Left lung (tissue), 10 donors: ENCODE data around the gene TF. TPM values are rescaled to one million over a fixed set of nuclear protein-coding genes. Genes with fewer than 3 reads are reported as not detected.
A peak's percentile ranks its signal among the peaks of the same experiment; 100 is the strongest.

ENCODE experiments used
- ATAC-seq: fragments of 200-7000 bp; cut with Tn5 transposase; one replicate; pipeline ENCODE4 v1.9.1; 2020; ENCODE audit warnings: moderate library complexity
- DNase-seq, 4 donors: peaks; one replicate each; pipeline ENCODE4 v3.0.0-alpha.2; 2013 to 2020
- H3K27ac ChIP-seq, 2 donors: fragments of 200-600 bp; sonication (generic) in 1 of 2; one replicate each; pipeline versions ENCODE4 v1.5.0 to v1.8.0; 2020 to 2021
- H3K27me3 ChIP-seq, 2 donors: fragments of 200-600 bp; sonication (generic) in 1 of 2; one replicate each; pipeline versions ENCODE4 v1.5.0 to v1.8.0; 2020 to 2021
- H3K36me3 ChIP-seq, 2 donors: fragments of 200-600 bp; sonication (generic) in 1 of 2; one replicate each; pipeline versions ENCODE4 v1.5.0 to v1.8.0; 2020 to 2021
- H3K4me1 ChIP-seq, 2 donors: fragments of 200-600 bp; one replicate each; pipeline ENCODE4 v1.8.0; 2021
- H3K4me3 ChIP-seq, 2 donors: fragments of 200-600 bp; sonication (generic) in 1 of 2; one replicate each; pipeline versions ENCODE4 v1.5.0 to v1.8.0; 2020 to 2021; ENCODE audit warnings: mild to moderate bottlenecking in 1 of 2
- H3K9me3 ChIP-seq, 2 donors: fragments of 200-600 bp; sonication (generic) in 1 of 2; one replicate each; pipeline versions ENCODE4 v1.5.0 to v1.8.0; 2020 to 2021
- intact Hi-C, 2 donors: fragments of 100-400 bp; cut with DNase I; formaldehyde crosslinking; loops; one replicate each; pipeline versions ENCODE4 v1.11.2 to v1.14.2; 2022
- polyA plus RNA-seq, 6 donors: library from polyadenylated mRNA; unstranded; fragments of 120-200 nt; gene quantifications; one replicate each; pipeline ENCODE4 v1.2.1, GENCODE V29; 2013; ENCODE audit not compliant: insufficient read length in 6 of 6
- total RNA-seq, 2 donors: library from RNA; stranded (reverse); fragmentation: NEBNext Ultra II Directional; extraction: Animal tissue kit (Norgen Biotek cat#: 25700); gene quantifications; one replicate each; pipeline ENCODE4 v1.2.1, GENCODE V29; 2021
- TF ChIP-seq, protein P1 (sequence below), 2 donors: fragments of 200-600 bp; sonication (generic) in 1 of 2; IDR thresholded peaks; one replicate each; pipeline versions ENCODE4 v1.5.0 to v1.8.0; 2021; ENCODE audit warnings: antibody characterized with exemption in 2 of 2
- donor health status: DM: no; HTN: yes; CAD: no.
- donor health status: DM: no; HTN: no; CAD: no.

Gene TF
- total and polyA plus RNA-seq, 8 donors, result 2.1 to 13.1 (median 5.2) TPM

DNA sequence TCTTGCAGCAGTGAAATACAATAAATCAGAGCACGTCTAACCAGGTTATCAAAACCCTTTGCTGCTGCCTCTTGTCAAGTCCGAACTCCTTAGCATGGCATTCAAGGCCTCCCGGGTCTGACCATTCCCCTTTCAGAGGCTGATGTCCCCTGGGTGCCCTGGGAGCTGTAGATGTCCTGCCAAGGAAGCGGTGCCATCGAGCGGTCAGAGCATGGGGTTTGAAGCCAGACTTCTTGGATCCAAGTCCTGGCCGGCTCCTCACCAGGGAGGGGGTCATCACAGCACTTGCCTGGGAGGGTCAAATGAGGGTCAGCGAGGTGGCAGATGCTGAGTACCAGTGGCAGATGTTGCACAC, 496 bp downstream of the TF start:
- intact Hi-C loops, result no loop called here
- Histone ChIP-seq H3K4me1 (no peaks in the 10 kb centered on the region), H3K4me3 (no peak overlapping the region), H3K27ac (no peak overlapping the region), H3K9me3 (no peaks in the 10 kb centered on the region), H3K36me3 (no peaks in the 10 kb centered on the region), H3K27me3 (peaks cover 19 to 43% of the 10 kb centered on the region in 2 donors)
- DNase-seq, result no peak
- ATAC-seq, result no peak
- TF ChIP-seq, protein P1, sequence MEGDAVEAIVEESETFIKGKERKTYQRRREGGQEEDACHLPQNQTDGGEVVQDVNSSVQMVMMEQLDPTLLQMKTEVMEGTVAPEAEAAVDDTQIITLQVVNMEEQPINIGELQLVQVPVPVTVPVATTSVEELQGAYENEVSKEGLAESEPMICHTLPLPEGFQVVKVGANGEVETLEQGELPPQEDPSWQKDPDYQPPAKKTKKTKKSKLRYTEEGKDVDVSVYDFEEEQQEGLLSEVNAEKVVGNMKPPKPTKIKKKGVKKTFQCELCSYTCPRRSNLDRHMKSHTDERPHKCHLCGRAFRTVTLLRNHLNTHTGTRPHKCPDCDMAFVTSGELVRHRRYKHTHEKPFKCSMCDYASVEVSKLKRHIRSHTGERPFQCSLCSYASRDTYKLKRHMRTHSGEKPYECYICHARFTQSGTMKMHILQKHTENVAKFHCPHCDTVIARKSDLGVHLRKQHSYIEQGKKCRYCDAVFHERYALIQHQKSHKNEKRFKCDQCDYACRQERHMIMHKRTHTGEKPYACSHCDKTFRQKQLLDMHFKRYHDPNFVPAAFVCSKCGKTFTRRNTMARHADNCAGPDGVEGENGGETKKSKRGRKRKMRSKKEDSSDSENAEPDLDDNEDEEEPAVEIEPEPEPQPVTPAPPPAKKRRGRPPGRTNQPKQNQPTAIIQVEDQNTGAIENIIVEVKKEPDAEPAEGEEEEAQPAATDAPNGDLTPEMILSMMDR (IDR thresholded peaks at IDR 0.05), result no peak

DNA sequence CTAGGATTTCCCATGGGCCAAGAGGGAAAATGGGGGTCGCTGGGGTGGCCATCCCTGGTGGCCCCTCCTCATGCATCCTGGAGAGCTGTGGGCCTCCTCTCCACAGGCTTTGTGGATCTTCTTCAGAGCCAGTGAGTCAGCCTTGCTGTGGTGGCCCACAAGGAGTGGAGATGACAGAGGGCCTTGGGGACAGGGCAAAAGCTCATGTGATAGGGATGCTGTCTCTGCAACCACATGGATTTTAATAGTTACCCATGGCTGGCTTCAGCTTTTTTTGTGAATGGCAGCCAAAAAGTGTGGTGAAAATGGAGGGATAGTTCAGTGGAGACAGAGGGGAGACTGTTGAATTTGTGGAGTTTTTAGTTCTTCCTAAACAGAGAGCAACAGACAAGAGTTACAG, 1.2 kb downstream of the TF start:
- H3K36me3 ChIP-seq, result no peaks in the 10 kb centered on the region
- intact Hi-C loops, result no loop called here
- no peaks in the 10 kb centered on the region for H3K9me3 ChIP-seq
- no peak overlapping the region for H3K4me3 ChIP-seq
- H3K27me3 ChIP-seq, result peaks cover 19 to 43% of the 10 kb centered on the region in 2 donors
- no peak for ATAC-seq
- no peaks in the 10 kb centered on the region for H3K4me1 ChIP-seq
- TF ChIP-seq, protein P1 (IDR thresholded peaks at IDR 0.05), result no peak
- no peak for DNase-seq
- H3K27ac ChIP-seq, result no peak overlapping the region

GRCh38 chr3:133747907-133748639, 1.9 kb downstream of the TF start:
- Histone ChIP-seq H3K4me1 (no peaks in the 10 kb centered on the region), H3K27ac (no peak overlapping the region), H3K4me3 (no peak overlapping the region), H3K36me3 (no peaks in the 10 kb centered on the region), H3K9me3 (no peaks in the 10 kb centered on the region), H3K27me3 (peaks cover 19 to 43% of the 10 kb centered on the region in 2 donors)
- no peak for ATAC-seq
- intact Hi-C loops, result no loop called here
- DNase-seq, result no peak
- TF ChIP-seq, protein P1 (IDR thresholded peaks at IDR 0.05), result no peak

DNA sequence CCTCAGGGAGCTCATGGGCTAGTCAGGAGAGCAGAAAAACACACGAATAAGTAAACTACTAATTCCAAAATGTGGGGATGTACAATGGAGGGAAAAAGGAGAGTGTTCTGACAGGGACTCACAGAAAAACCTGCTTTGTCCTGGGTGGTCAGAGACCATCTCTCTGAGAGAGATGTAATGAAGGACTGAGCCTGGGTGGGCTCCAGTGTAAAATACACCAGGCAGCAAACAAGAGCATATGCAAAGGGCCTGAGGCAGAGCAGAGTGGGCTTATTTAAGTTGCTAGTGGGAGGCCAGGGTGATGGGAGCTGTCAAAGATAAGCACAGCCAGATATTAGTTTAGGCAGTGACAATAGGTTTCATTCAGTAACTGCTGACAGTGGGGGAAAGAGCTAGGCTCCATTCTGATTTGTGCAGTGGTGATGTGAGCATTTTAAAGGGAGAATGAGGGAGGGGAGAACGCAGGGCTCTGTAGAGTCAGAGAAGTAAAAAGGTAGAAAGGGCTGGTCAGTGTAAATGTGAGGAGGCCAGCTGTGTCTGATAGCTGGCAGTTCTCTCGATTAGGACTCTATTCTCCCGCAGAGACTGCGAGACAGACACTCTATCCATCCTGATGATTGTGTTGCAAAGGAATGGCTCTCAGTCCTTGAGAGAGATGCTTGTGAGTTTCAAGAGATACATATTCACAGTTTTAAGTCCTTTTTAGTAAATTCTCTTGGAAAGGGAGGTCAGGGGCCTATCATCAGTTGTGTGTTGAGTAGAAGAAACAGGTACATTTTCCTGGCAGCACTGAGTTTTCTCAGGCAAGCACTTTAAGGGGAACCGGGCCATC, 3.5 kb downstream of the TF start:
- Histone ChIP-seq H3K27me3 (peaks cover 19 to 35% of the 10 kb centered on the region in 2 donors), H3K4me3 (no peak overlapping the region), H3K4me1 (no peaks in the 10 kb centered on the region), H3K27ac (no peak overlapping the region), H3K36me3 (no peaks in the 10 kb centered on the region), H3K9me3 (no peaks in the 10 kb centered on the region)
- DNase-seq (no peak), ATAC-seq (no peak)
- intact Hi-C loops, result no loop called here
- TF ChIP-seq, protein P1 (IDR thresholded peaks at IDR 0.05), result no peak

- DNase-seq (peak in 1 of 4 donors; percentile 14), ATAC-seq (no peak)
- H3K27me3 ChIP-seq, result peaks cover 19 to 31% of the 10 kb centered on the region in 2 donors
- intact Hi-C loops, result no loop called here
- H3K36me3 ChIP-seq, result no peaks in the 10 kb centered on the region
- no peak overlapping the region for H3K27ac ChIP-seq
- no peaks in the 10 kb centered on the region for H3K9me3 ChIP-seq
- H3K4me1 ChIP-seq, result no peaks in the 10 kb centered on the region
- no peak overlapping the region for H3K4me3 ChIP-seq
- TF ChIP-seq, protein P1 (IDR thresholded peaks at IDR 0.05), result no peak
Observed at GRCh38 chr3:133750259-133750656, 4.1 kb downstream of the TF start.
